Activated CD8-positive, alpha-beta memory T cell treated with anti-CD3 and anti-CD28 coated beads, Interleukin-2, amount 10 ng/mL, durations not matched to agents 7 days and 5 days (primary cell): ENCODE results near the gene URM1. TPM values are rescaled to one million over a fixed set of nuclear protein-coding genes. Genes with fewer than 3 reads are reported as not detected.
"Not testable (repeated sequence)": the region's sequence is repeated elsewhere in the genome, so short reads cannot be mapped to it uniquely, and the experiment has no call there.

Experiments used
- ATAC-seq: fragments of 150-1000 bp; cut with Tn5 transposase; one replicate; pipeline ENCODE4 v1.10.0; 2021; ENCODE audit warnings: moderate library complexity
- CTCF ChIA-PET: fragments of 350-600 bp; sonication (Branson Sonifier 250); formaldehyde crosslinking; loops from one replicate; lab custom pipeline; 2021; ENCODE audit warnings: antibody characterized with exemption; lab: Charles Lee
- DNase-seq: peaks from one replicate; pipeline ENCODE4 v3.0.0-alpha.2; 2020
- H3K27ac Mint-ChIP-seq: one replicate; pipeline ENCODE4 v1.8.0; 2021; ENCODE audit warnings: mild to moderate bottlenecking, mixed read lengths
- H3K27me3 Mint-ChIP-seq: one replicate; pipeline ENCODE4 v1.8.0; 2021; ENCODE audit warnings: mixed read lengths
- H3K36me3 Mint-ChIP-seq: one replicate; pipeline ENCODE4 v1.8.0; 2021; ENCODE audit warnings: mild to moderate bottlenecking, mixed read lengths
- H3K4me1 Mint-ChIP-seq: one replicate; pipeline ENCODE4 v1.8.0; 2021; ENCODE audit warnings: mixed read lengths
- H3K4me3 Mint-ChIP-seq: one replicate; pipeline ENCODE4 v1.8.0; 2021; ENCODE audit warnings: mild to moderate bottlenecking, moderate library complexity, mixed read lengths
- H3K9me3 Mint-ChIP-seq: one replicate; pipeline ENCODE4 v1.8.0; 2022; ENCODE audit warnings: low read depth, mixed read lengths
- total RNA-seq, 2 experiments: library from RNA; stranded (reverse); gene quantifications; one replicate each; pipeline ENCODE4 v1.2.3, GENCODE V29; 2021

The URM1 gene
- total RNA-seq, 2 experiments from 2014 or later: 61.4 to 81.0 TPM

- peaks cover 44% of the 10 kb centered on the region for H3K27me3 Mint-ChIP-seq
- H3K4me1 Mint-ChIP-seq: no peaks in the 10 kb centered on the region
- H3K27ac Mint-ChIP-seq: no peak overlapping the region
- H3K4me3 Mint-ChIP-seq: no peak overlapping the region
- ATAC-seq (no peak), DNase-seq (no peak)
- H3K36me3 Mint-ChIP-seq: no peaks in the 10 kb centered on the region
- CTCF ChIA-PET: interaction anchor here (0.9 to 4.4 kb wide), 6 partner anchors 11 to 114 kb away, joined by 3 to 38 read pairs (median 4); partner anchors contain the start of gene CERCAM
- no peaks in the 10 kb centered on the region for H3K9me3 Mint-ChIP-seq
Measured at GRCh38 chr9:128409450-128409849, 38.3 kb downstream of the URM1 start.

- DNase-seq: no peak
Measured at GRCh38 chr9:128409978-128410377, 38.8 kb downstream of the URM1 start.

GRCh38 chr9:128411364-128412119 lies 40.4 kb downstream of the URM1 start:
- H3K4me3 Mint-ChIP-seq: no peak overlapping the region
- no peaks in the 10 kb centered on the region for H3K36me3 Mint-ChIP-seq
- H3K4me1 Mint-ChIP-seq: peaks cover 2% of the 10 kb centered on the region
- CTCF ChIA-PET: interaction anchor here (0.5 to 4.4 kb wide), 12 partner anchors 8 to 116 kb away, joined by 3 to 38 read pairs (median 4); partner anchors contain the start of genes CERCAM and URM1
- H3K27me3 Mint-ChIP-seq: peaks cover 58% of the 10 kb centered on the region
- H3K9me3 Mint-ChIP-seq: no peaks in the 10 kb centered on the region
- DNase-seq: no peak
- no peak for ATAC-seq
- no peak overlapping the region for H3K27ac Mint-ChIP-seq

More at GRCh38 chr9:128409978-128410377, 38.8 kb downstream of the URM1 start:
- peaks cover 48% of the 10 kb centered on the region for H3K27me3 Mint-ChIP-seq
- CTCF ChIA-PET: interaction anchor here (0.9 to 4.4 kb wide), 4 partner anchors 27 to 48 kb away, joined by 3 to 38 read pairs (median 4); no protein-coding TSS in a partner anchor
- ATAC-seq: no peak
- H3K9me3 Mint-ChIP-seq: no peaks in the 10 kb centered on the region
- H3K27ac Mint-ChIP-seq: no peak overlapping the region
- H3K4me3 Mint-ChIP-seq: no peak overlapping the region
- H3K36me3 Mint-ChIP-seq: no peaks in the 10 kb centered on the region
- no peaks in the 10 kb centered on the region for H3K4me1 Mint-ChIP-seq

- no peaks in the 10 kb centered on the region for H3K9me3 Mint-ChIP-seq
- H3K27me3 Mint-ChIP-seq: peaks cover 57% of the 10 kb centered on the region
- CTCF ChIA-PET: interaction anchor here (0.5 to 4.4 kb wide), 9 partner anchors 14 to 104 kb away, joined by 3 to 38 read pairs (median 3); partner anchors contain the start of gene URM1
Measured at GRCh38 chr9:128412120-128412790, 41.1 kb downstream of the URM1 start.

GRCh38 chr9:128413728-128414127 lies 42.6 kb downstream of the URM1 start:
- peaks cover 56% of the 10 kb centered on the region for H3K27me3 Mint-ChIP-seq
- DNase-seq, H3K4me3 Mint-ChIP-seq, H3K27ac Mint-ChIP-seq, H3K9me3 Mint-ChIP-seq, H3K4me1 Mint-ChIP-seq, ATAC-seq, H3K36me3 Mint-ChIP-seq, CTCF ChIA-PET: not testable (repeated sequence)

More at GRCh38 chr9:128412120-128412790, 41.1 kb downstream of the URM1 start:
- no peak overlapping the region for H3K4me3 Mint-ChIP-seq
- peak; percentile 65 for ATAC-seq
- H3K27ac Mint-ChIP-seq: no peak overlapping the region
- H3K36me3 Mint-ChIP-seq: no peaks in the 10 kb centered on the region
- peak; percentile 68 for DNase-seq
- H3K4me1 Mint-ChIP-seq: peaks cover 3% of the 10 kb centered on the region

- no peaks in the 10 kb centered on the region for H3K9me3 Mint-ChIP-seq
- H3K27me3 Mint-ChIP-seq: peaks cover 58% of the 10 kb centered on the region
- ATAC-seq: no peak
- H3K27ac Mint-ChIP-seq: no peak overlapping the region
- no peaks in the 10 kb centered on the region for H3K36me3 Mint-ChIP-seq
- CTCF ChIA-PET: interaction anchor here (1.3 kb wide), 1 partner anchor 52 kb away, joined by 4 read pairs; no protein-coding TSS in a partner anchor
- peaks cover 3% of the 10 kb centered on the region for H3K4me1 Mint-ChIP-seq
- no peak for DNase-seq
- H3K4me3 Mint-ChIP-seq: no peak overlapping the region
Measured at GRCh38 chr9:128414461-128414860, 43.3 kb downstream of the URM1 start.

- CTCF ChIA-PET: interaction anchor here (1.0 to 1.3 kb wide), 2 partner anchors 13 to 53 kb away, joined by 3 to 4 read pairs; no protein-coding TSS in a partner anchor
- H3K27me3 Mint-ChIP-seq: peaks cover 55% of the 10 kb centered on the region
Measured at GRCh38 chr9:128415281-128415680, 44.1 kb downstream of the URM1 start.

GRCh38 chr9:128416014-128416413 lies 44.8 kb downstream of the URM1 start:
- ATAC-seq (no peak), DNase-seq (no peak)
- peaks cover 9% of the 10 kb centered on the region for H3K4me1 Mint-ChIP-seq
- CTCF ChIA-PET: interaction anchor here (0.9 kb wide), 2 partner anchors 23 to 53 kb away, joined by 3 to 5 read pairs; no protein-coding TSS in a partner anchor
- H3K27ac Mint-ChIP-seq: no peak overlapping the region
- H3K27me3 Mint-ChIP-seq: peaks cover 54% of the 10 kb centered on the region
- no peaks in the 10 kb centered on the region for H3K9me3 Mint-ChIP-seq
- no peak overlapping the region for H3K4me3 Mint-ChIP-seq
- no peaks in the 10 kb centered on the region for H3K36me3 Mint-ChIP-seq

More at GRCh38 chr9:128415281-128415680, 44.1 kb downstream of the URM1 start:
- no peak for ATAC-seq
- H3K36me3 Mint-ChIP-seq: no peaks in the 10 kb centered on the region
- no peak overlapping the region for H3K27ac Mint-ChIP-seq
- H3K4me3 Mint-ChIP-seq: no peak overlapping the region
- peaks cover 9% of the 10 kb centered on the region for H3K4me1 Mint-ChIP-seq
- no peak for DNase-seq
- H3K9me3 Mint-ChIP-seq: no peaks in the 10 kb centered on the region

GRCh38 chr9:128416432-128417019 lies 45.4 kb downstream of the URM1 start:
- Mint-ChIP-seq H3K36me3 (no peaks in the 10 kb centered on the region), H3K9me3 (no peaks in the 10 kb centered on the region), H3K27me3 (peaks cover 51% of the 10 kb centered on the region), H3K4me3 (no peak overlapping the region), H3K27ac (no peak overlapping the region), H3K4me1 (peaks cover 13% of the 10 kb centered on the region)
- ATAC-seq (no peak), DNase-seq (no peak)
- CTCF ChIA-PET: interaction anchor here (0.9 kb wide), 2 partner anchors 23 to 54 kb away, joined by 3 to 5 read pairs; no protein-coding TSS in a partner anchor

GRCh38 chr9:128419061-128419925 lies 48.1 kb downstream of the URM1 start:
- no peaks in the 10 kb centered on the region for H3K9me3 Mint-ChIP-seq
- no peak for ATAC-seq
- H3K27me3 Mint-ChIP-seq: peaks cover 42% of the 10 kb centered on the region
- peaks cover 29% of the 10 kb centered on the region for H3K4me1 Mint-ChIP-seq
- peak overlapping the region; percentile 70 for H3K4me3 Mint-ChIP-seq
- H3K36me3 Mint-ChIP-seq: no peaks in the 10 kb centered on the region
- CTCF ChIA-PET: interaction anchor here (0.7 to 3.2 kb wide), 23 partner anchors 8 to 283 kb away, joined by 3 to 38 read pairs (median 4); partner anchors contain the start of genes DNM1, PKN3 and URM1
- H3K27ac Mint-ChIP-seq: no peak overlapping the region
- DNase-seq: no peak

- Mint-ChIP-seq H3K27ac (no peak overlapping the region), H3K4me3 (peak overlapping the region; percentile 70), H3K9me3 (no peaks in the 10 kb centered on the region), H3K4me1 (peaks cover 29% of the 10 kb centered on the region), H3K27me3 (peaks cover 35% of the 10 kb centered on the region), H3K36me3 (no peaks in the 10 kb centered on the region)
- CTCF ChIA-PET: interaction anchor here (0.7 to 3.2 kb wide), 28 partner anchors 9 to 282 kb away, joined by 3 to 38 read pairs (median 4); partner anchors contain the start of genes DNM1, PKN3 and URM1
- ATAC-seq (peak; percentile 87), DNase-seq (peak; percentile 77)
Measured at GRCh38 chr9:128420060-128420650, 49.0 kb downstream of the URM1 start.
